H1 (cell line): ENCODE data around the gene POMT2. TPM values are rescaled to one million over a fixed set of nuclear protein-coding genes. Genes with fewer than 3 reads are reported as not detected.

Experiments used
- POLR2A ChIP-seq, 2 experiments: IDR thresholded peaks; 1 replicate in 1 of 2; 2 replicates in 1 of 2; pipeline ENCODE4 v1.6.1; 2011; ENCODE audit warnings: low read depth in 2 of 2, low read length in 2 of 2, mild to moderate bottlenecking in 2 of 2; ENCODE audit errors: control extremely low read depth in 1 of 2
- polyA plus RNA-seq, 7 experiments: library from polyadenylated mRNA; depleted of rRNA in 3 of 7; stranded (reverse) in 5 of 7; unstranded in 2 of 7; fragments of >200 nt in 5 of 7; fragments of 200-250 nt in 2 of 7; gene quantifications; 1 replicate in 5 of 7; 2 replicates in 1 of 7; 4 replicates in 1 of 7; pipeline versions ENCODE4 v1.2.1 to v1.2.3, GENCODE V29; 2011 to 2013; ENCODE audit warnings: missing spikeins in 2 of 7, mixed read lengths in 2 of 7
- total RNA-seq: library from RNA; stranded (reverse); fragmentation: NEBNext Ultra II Directional; extraction: Animal tissue kit (Norgen Biotek cat#: 25700); gene quantifications from 2 replicates; pipeline ENCODE4 v1.2.1, GENCODE V29; 2021
- TF ChIP-seq, protein P1 (sequence below): fragments of 300-600 bp; sonication (generic); IDR thresholded peaks from 2 replicates; pipeline ENCODE4 v1.7.1; 2012; ENCODE audit warnings: low read length, moderate library complexity, mild to moderate bottlenecking, inconsistent platforms; ENCODE audit not compliant: insufficient replicate concordance

Gene POMT2
- total and polyA plus RNA-seq, 2 of the 8 experiments (the other 6 are each of a cell fraction or from before 2014, with no cell fraction given), result 20.8 to 44.9 TPM

DNA sequence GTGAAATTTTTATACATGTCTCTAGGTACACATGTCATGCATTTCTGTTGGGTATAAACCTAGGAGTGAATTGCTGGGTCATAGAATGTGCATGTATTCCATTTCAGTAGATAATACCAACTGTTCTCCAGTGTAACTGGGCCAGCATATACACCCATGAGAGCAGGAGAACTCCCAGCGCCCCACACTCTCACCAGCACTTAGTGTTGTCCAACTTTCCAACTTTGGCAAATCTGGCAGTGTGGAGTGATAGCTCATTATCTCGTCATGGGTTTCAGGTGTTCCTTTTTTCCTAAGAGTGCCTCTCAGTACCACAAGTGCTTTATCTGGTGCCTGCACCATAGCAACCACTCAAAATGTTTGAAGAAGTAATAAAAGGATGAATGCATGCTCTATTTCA is 89.8 kb downstream of the POMT2 start (continued):
- TF ChIP-seq, protein P1, sequence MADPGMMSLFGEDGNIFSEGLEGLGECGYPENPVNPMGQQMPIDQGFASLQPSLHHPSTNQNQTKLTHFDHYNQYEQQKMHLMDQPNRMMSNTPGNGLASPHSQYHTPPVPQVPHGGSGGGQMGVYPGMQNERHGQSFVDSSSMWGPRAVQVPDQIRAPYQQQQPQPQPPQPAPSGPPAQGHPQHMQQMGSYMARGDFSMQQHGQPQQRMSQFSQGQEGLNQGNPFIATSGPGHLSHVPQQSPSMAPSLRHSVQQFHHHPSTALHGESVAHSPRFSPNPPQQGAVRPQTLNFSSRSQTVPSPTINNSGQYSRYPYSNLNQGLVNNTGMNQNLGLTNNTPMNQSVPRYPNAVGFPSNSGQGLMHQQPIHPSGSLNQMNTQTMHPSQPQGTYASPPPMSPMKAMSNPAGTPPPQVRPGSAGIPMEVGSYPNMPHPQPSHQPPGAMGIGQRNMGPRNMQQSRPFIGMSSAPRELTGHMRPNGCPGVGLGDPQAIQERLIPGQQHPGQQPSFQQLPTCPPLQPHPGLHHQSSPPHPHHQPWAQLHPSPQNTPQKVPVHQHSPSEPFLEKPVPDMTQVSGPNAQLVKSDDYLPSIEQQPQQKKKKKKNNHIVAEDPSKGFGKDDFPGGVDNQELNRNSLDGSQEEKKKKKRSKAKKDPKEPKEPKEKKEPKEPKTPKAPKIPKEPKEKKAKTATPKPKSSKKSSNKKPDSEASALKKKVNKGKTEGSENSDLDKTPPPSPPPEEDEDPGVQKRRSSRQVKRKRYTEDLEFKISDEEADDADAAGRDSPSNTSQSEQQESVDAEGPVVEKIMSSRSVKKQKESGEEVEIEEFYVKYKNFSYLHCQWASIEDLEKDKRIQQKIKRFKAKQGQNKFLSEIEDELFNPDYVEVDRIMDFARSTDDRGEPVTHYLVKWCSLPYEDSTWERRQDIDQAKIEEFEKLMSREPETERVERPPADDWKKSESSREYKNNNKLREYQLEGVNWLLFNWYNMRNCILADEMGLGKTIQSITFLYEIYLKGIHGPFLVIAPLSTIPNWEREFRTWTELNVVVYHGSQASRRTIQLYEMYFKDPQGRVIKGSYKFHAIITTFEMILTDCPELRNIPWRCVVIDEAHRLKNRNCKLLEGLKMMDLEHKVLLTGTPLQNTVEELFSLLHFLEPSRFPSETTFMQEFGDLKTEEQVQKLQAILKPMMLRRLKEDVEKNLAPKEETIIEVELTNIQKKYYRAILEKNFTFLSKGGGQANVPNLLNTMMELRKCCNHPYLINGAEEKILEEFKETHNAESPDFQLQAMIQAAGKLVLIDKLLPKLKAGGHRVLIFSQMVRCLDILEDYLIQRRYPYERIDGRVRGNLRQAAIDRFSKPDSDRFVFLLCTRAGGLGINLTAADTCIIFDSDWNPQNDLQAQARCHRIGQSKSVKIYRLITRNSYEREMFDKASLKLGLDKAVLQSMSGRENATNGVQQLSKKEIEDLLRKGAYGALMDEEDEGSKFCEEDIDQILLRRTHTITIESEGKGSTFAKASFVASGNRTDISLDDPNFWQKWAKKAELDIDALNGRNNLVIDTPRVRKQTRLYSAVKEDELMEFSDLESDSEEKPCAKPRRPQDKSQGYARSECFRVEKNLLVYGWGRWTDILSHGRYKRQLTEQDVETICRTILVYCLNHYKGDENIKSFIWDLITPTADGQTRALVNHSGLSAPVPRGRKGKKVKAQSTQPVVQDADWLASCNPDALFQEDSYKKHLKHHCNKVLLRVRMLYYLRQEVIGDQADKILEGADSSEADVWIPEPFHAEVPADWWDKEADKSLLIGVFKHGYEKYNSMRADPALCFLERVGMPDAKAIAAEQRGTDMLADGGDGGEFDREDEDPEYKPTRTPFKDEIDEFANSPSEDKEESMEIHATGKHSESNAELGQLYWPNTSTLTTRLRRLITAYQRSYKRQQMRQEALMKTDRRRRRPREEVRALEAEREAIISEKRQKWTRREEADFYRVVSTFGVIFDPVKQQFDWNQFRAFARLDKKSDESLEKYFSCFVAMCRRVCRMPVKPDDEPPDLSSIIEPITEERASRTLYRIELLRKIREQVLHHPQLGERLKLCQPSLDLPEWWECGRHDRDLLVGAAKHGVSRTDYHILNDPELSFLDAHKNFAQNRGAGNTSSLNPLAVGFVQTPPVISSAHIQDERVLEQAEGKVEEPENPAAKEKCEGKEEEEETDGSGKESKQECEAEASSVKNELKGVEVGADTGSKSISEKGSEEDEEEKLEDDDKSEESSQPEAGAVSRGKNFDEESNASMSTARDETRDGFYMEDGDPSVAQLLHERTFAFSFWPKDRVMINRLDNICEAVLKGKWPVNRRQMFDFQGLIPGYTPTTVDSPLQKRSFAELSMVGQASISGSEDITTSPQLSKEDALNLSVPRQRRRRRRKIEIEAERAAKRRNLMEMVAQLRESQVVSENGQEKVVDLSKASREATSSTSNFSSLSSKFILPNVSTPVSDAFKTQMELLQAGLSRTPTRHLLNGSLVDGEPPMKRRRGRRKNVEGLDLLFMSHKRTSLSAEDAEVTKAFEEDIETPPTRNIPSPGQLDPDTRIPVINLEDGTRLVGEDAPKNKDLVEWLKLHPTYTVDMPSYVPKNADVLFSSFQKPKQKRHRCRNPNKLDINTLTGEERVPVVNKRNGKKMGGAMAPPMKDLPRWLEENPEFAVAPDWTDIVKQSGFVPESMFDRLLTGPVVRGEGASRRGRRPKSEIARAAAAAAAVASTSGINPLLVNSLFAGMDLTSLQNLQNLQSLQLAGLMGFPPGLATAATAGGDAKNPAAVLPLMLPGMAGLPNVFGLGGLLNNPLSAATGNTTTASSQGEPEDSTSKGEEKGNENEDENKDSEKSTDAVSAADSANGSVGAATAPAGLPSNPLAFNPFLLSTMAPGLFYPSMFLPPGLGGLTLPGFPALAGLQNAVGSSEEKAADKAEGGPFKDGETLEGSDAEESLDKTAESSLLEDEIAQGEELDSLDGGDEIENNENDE, result no peak
- no peak for TF ChIP-seq POLR2A (IDR thresholded peaks at IDR 0.05; ENCODE audit: control extremely low read depth in 1 of 2, low read depth in 2 of 2, low read length in 2 of 2)
